Caco-2 (cell line): ENCODE results near the gene OSBP. TPM values are rescaled to one million over a fixed set of nuclear protein-coding genes. Genes with fewer than 3 reads are reported as not detected.

Source experiments
- BruUV-seq: library from RNA; stranded (reverse); fragments of 400-500 nt; replicated peaks from 2 replicates; lab custom pipeline; 2021; lab: Mats Ljungman, UMichigan
- CTCF ChIA-PET: fragments of 300-600 bp; sonication (Branson Sonifier 250); formaldehyde crosslinking; loops from one replicate; lab custom pipeline; 2022; ENCODE audit warnings: antibody characterized with exemption; lab: Charles Lee
- POLR2A ChIA-PET: fragments of 300-600 bp; sonication (Branson Sonifier 250); formaldehyde crosslinking; loops from one replicate; lab custom pipeline; 2022; ENCODE audit warnings: antibody characterized with exemption; lab: Charles Lee
- DNase-seq, 2 experiments: peaks; one replicate each; pipeline versions ENCODE4 v3.0.0 to v3.0.0-alpha.2; 2020 to 2022
- H3K27me3 ChIP-seq: replicated peaks from 2 replicates; pipeline ENCODE4 v1.6.0; 2011; ENCODE audit warnings: low read length; ENCODE audit not compliant: control insufficient read depth, insufficient read depth
- H3K36me3 ChIP-seq: 2 replicates; pipeline ENCODE4 v1.5.1; 2011; ENCODE audit warnings: low read length; ENCODE audit not compliant: control insufficient read depth, insufficient read depth
- H3K4me1 ChIP-seq: fragments of 250-450 bp; sonication (Bioruptor Pico); 2 replicates; pipeline ENCODE4 v1.5.1; 2020; ENCODE audit warnings: mild to moderate bottlenecking
- H3K4me3 ChIP-seq: 2 replicates; pipeline ENCODE4 v1.5.1; 2011; ENCODE audit warnings: low read depth, mild to moderate bottlenecking, control low read depth, low read length
- H3K9me3 ChIP-seq: fragments of 250-450 bp; sonication (Bioruptor Pico); 2 replicates; pipeline ENCODE4 v1.5.1; 2020; ENCODE audit warnings: mild to moderate bottlenecking, moderate library complexity
- H3K27ac Mint-ChIP-seq: one replicate; pipeline ENCODE4 v1.8.0; 2022; ENCODE audit warnings: mixed read lengths; ENCODE audit not compliant: unreplicated experiment
- H3K27me3 Mint-ChIP-seq: one replicate; pipeline ENCODE4 v1.8.0; 2022; ENCODE audit warnings: mixed read lengths; ENCODE audit not compliant: insufficient read depth, unreplicated experiment
- H3K36me3 Mint-ChIP-seq: one replicate; pipeline ENCODE4 v1.8.0; 2022; ENCODE audit warnings: mild to moderate bottlenecking, mixed read lengths; ENCODE audit not compliant: insufficient read depth, unreplicated experiment
- H3K4me1 Mint-ChIP-seq: one replicate; pipeline ENCODE4 v1.8.0; 2022; ENCODE audit warnings: low read depth, mixed read lengths; ENCODE audit not compliant: unreplicated experiment
- H3K4me3 Mint-ChIP-seq: one replicate; pipeline ENCODE4 v1.8.0; 2022; ENCODE audit warnings: mild to moderate bottlenecking, moderate library complexity, mixed read lengths; ENCODE audit not compliant: unreplicated experiment
- H3K9me3 Mint-ChIP-seq: one replicate; pipeline ENCODE4 v1.8.0; 2022; ENCODE audit warnings: mixed read lengths; ENCODE audit not compliant: unreplicated experiment
- intact Hi-C: fragments of 100-400 bp; cut with micrococcal nuclease; formaldehyde crosslinking; loops from one replicate; pipeline ENCODE4 v1.10.0; 2022; ENCODE audit not compliant: unreplicated experiment
- total RNA-seq: library from RNA; stranded (reverse); gene quantifications from 2 replicates; pipeline ENCODE4 v1.2.3, GENCODE V29; 2022
- TF ChIP-seq, protein P1 (sequence below), 2 experiments: fragments of 200-600 bp in 1 of 2; IDR thresholded peaks; 1 replicate in 1 of 2; 2 replicates in 1 of 2; pipeline versions ENCODE4 v1.5.1 to v1.8.0; 2011 to 2022; ENCODE audit warnings: antibody characterized with exemption in 1 of 2, control low read depth in 1 of 2, inconsistent platforms in 1 of 2, low read depth in 1 of 2, low read length in 1 of 2, mild to moderate bottlenecking in 1 of 2, moderate library complexity in 1 of 2; ENCODE audit not compliant: insufficient read depth in 1 of 2, severe bottlenecking in 1 of 2, unreplicated experiment in 1 of 2

Gene OSBP
- total RNA-seq, 1 experiment from 2014 or later: 67.5 TPM

DNA sequence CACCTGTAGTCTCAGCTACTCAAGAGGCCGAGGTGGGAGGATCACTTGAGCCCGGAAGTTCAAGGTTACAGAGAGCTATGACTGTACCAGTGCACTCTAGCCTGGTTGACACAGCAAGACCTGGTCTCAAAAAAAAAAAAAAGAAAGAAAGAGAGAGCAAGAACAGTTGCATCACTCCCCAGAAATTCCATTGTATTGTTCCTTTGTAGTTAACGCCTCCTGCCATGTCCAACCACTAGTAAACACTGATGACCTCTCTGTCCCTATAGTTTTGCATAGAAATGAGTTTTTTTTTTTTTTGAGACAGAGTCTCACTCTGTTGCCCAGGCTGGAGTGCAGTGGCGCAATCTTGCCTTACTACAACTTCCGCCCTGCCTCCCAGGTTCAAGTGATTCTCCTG is 42.5 kb upstream of the OSBP start:
- Mint-ChIP-seq H3K4me1 (peaks cover 7% of the 10 kb centered on the region), H3K9me3 (no peaks in the 10 kb centered on the region), H3K36me3 (peaks cover 86% of the 10 kb centered on the region), H3K27ac (no peak overlapping the region), H3K27me3 (no peaks in the 10 kb centered on the region), H3K4me3 (no peak overlapping the region)
- CTCF ChIA-PET: no interaction called here
- peaks cover 4% of the 10 kb centered on the region for H3K36me3 ChIP-seq
- DNase-seq: no peak
- TF ChIP-seq, protein P1, sequence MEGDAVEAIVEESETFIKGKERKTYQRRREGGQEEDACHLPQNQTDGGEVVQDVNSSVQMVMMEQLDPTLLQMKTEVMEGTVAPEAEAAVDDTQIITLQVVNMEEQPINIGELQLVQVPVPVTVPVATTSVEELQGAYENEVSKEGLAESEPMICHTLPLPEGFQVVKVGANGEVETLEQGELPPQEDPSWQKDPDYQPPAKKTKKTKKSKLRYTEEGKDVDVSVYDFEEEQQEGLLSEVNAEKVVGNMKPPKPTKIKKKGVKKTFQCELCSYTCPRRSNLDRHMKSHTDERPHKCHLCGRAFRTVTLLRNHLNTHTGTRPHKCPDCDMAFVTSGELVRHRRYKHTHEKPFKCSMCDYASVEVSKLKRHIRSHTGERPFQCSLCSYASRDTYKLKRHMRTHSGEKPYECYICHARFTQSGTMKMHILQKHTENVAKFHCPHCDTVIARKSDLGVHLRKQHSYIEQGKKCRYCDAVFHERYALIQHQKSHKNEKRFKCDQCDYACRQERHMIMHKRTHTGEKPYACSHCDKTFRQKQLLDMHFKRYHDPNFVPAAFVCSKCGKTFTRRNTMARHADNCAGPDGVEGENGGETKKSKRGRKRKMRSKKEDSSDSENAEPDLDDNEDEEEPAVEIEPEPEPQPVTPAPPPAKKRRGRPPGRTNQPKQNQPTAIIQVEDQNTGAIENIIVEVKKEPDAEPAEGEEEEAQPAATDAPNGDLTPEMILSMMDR (IDR thresholded peaks at IDR 0.05; ENCODE audit: insufficient read depth in 1 of 2, low read depth in 1 of 2, low read length in 1 of 2, severe bottlenecking in 1 of 2, unreplicated experiment in 1 of 2): no peak
- no peaks in the 10 kb centered on the region for H3K9me3 ChIP-seq
- no peak overlapping the region for H3K4me3 ChIP-seq
- H3K27me3 ChIP-seq: no peaks in the 10 kb centered on the region
- intact Hi-C loops: no loop called here
- POLR2A ChIA-PET: no interaction called here
- no TSS peak for BruUV-seq
- H3K4me1 ChIP-seq: no peaks in the 10 kb centered on the region

DNA sequence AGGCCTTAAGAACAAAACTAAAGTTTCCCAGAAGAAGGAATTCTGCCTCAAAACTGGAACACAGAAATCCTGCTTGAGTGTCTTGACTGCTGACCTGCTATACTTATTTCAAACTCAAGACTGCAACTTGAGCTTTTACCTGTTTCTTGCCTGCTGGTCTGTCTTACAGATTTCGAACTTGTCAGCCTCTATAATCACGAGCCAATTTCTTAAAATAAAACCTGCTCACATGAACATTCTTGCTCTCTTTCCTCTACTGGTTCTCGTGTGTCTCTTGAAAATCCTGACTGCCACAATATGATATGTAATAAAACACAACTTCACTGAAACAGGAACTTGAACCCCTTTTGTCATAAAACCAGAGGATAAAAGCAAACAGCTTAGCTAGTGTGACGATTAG is 39.3 kb upstream of the OSBP start:
- H3K9me3 ChIP-seq: no peaks in the 10 kb centered on the region
- no peaks in the 10 kb centered on the region for H3K27me3 ChIP-seq
- Mint-ChIP-seq H3K27ac (peak overlapping the region; percentile 61), H3K4me3 (no peak overlapping the region), H3K4me1 (peaks cover 7% of the 10 kb centered on the region), H3K27me3 (no peaks in the 10 kb centered on the region), H3K9me3 (no peaks in the 10 kb centered on the region), H3K36me3 (peaks cover 99% of the 10 kb centered on the region)
- no TSS peak for BruUV-seq
- peaks cover 7% of the 10 kb centered on the region for H3K36me3 ChIP-seq
- CTCF ChIA-PET: no interaction called here
- H3K4me3 ChIP-seq: no peak overlapping the region
- POLR2A ChIA-PET: interaction anchor here (0.6 kb wide), 1 partner anchor 14 kb away, joined by 7 read pairs; no protein-coding TSS in a partner anchor
- no peaks in the 10 kb centered on the region for H3K4me1 ChIP-seq
- TF ChIP-seq, protein P1 (IDR thresholded peaks at IDR 0.05; ENCODE audit: insufficient read depth in 1 of 2, low read depth in 1 of 2, low read length in 1 of 2, severe bottlenecking in 1 of 2, unreplicated experiment in 1 of 2): no peak
- intact Hi-C loops: no loop called here
- DNase-seq: no peak

DNA sequence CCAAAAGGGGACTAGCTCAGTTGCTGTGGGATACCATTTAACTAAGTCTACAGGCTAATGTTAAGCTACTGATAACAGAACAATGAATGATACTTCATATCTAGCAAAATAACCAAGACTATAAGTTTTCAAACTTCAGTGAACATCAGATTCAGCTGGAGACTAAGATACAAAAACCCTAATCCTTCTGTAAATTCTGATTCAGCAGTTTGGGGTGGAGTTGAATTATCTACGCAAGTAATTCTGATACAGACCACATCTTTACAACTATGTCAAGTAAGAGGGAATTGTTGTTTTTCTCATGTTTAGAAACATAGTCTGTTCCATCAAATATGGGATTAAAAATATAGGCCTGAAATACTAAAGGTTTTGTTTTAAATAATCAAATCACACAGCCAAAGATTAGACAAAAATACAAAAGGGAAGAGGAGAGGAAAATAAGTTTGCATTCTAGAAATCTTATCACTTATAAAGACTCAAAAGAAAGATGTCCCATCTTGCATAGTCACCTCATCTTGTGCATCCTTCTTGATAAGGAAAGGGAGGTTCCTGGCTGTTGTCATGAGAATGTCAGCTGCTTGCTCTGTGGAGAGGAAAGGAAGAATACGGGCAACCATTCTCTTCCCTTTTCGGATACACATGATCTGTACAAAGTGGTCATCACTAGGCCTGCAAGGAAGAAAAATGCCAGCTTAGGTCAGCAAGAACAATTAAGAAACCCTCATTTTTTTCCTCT is 31.8 kb upstream of the OSBP start:
- no peaks in the 10 kb centered on the region for H3K4me1 Mint-ChIP-seq
- POLR2A ChIA-PET: no interaction called here
- H3K27me3 Mint-ChIP-seq: no peaks in the 10 kb centered on the region
- no peak overlapping the region for H3K4me3 Mint-ChIP-seq
- 0 out of 2 replicates have a peak, but pooled peaks cover 3% of the 10 kb centered on the region for H3K4me1 ChIP-seq
- no peaks in the 10 kb centered on the region for H3K27me3 ChIP-seq
- H3K9me3 Mint-ChIP-seq: no peaks in the 10 kb centered on the region
- intact Hi-C loops: no loop called here
- H3K4me3 ChIP-seq: no peak overlapping the region
- CTCF ChIA-PET: no interaction called here
- no peak overlapping the region for H3K27ac Mint-ChIP-seq
- no TSS peak for BruUV-seq
- H3K36me3 Mint-ChIP-seq: peaks cover 98% of the 10 kb centered on the region
- no peaks in the 10 kb centered on the region for H3K9me3 ChIP-seq
- H3K36me3 ChIP-seq: peaks cover 3% of the 10 kb centered on the region; the same call in 1 of the 2 replicates
- no peak for DNase-seq
- TF ChIP-seq, protein P1 (IDR thresholded peaks at IDR 0.05; ENCODE audit: insufficient read depth in 1 of 2, low read depth in 1 of 2, low read length in 1 of 2, severe bottlenecking in 1 of 2, unreplicated experiment in 1 of 2): no peak
